Daoy (cell line): Measurements from ENCODE around the gene LRP1. TPM values are rescaled to one million over a fixed set of nuclear protein-coding genes. Genes with fewer than 3 reads are reported as not detected.
"Not testable (repeated sequence)": the region's sequence is repeated elsewhere in the genome, so short reads cannot be mapped to it uniquely, and the experiment has no call there.

Experiments
- DNase-seq: peaks from one replicate; pipeline ENCODE4 v3.0.0-alpha.2; 2015; ENCODE audit warnings: low read depth
- total RNA-seq: library from RNA; depleted of rRNA; stranded (reverse); fragments of >200 nt; shearing (Covaris generic); gene quantifications from 2 replicates; pipeline ENCODE4 v1.2.3, GENCODE V29; 2014

LRP1 gene
- total RNA-seq, 1 experiment from 2014 or later, result 2.8 TPM

GRCh38 chr12:57111031-57111734 lies 17.1 kb upstream of the LRP1 start, which contains the start of gene STAT6:
STAT6 (minus strand) TSS chr12:57111362; CDS start chr12:57108278, 3,084 bp downstream.
- peak; percentile 86 for DNase-seq

GRCh38 chr12:57112492-57113294 lies 15.6 kb upstream of the LRP1 start:
- no peak for DNase-seq

GRCh38 chr12:57116580-57117281 lies 11.6 kb upstream of the LRP1 start:
- no peak for DNase-seq

- DNase-seq, result peak; percentile 54
Measured at GRCh38 chr12:57118711-57119271, 9.5 kb upstream of the LRP1 start.

- no peak for DNase-seq
Measured at GRCh38 chr12:57119294-57120085, 8.8 kb upstream of the LRP1 start.

GRCh38 chr12:57120718-57121117 lies 7.6 kb upstream of the LRP1 start:
- not testable (repeated sequence) for DNase-seq

GRCh38 chr12:57123813-57124212 lies 4.5 kb upstream of the LRP1 start:
- no peak for DNase-seq

- DNase-seq, result peak; percentile 78
Measured at GRCh38 chr12:57124261-57124877, 3.9 kb upstream of the LRP1 start.

- no peak for DNase-seq
Measured at GRCh38 chr12:57126061-57126460, 2.2 kb upstream of the LRP1 start.

GRCh38 chr12:57126561-57126960 lies 1.7 kb upstream of the LRP1 start:
- no peak for DNase-seq

GRCh38 chr12:57127101-57127725 lies 1.1 kb upstream of the LRP1 start:
- peak; percentile 54 for DNase-seq

- no peak for DNase-seq
Measured at GRCh38 chr12:57128519-57129247, 400 bp downstream of the LRP1 start.

GRCh38 chr12:57129321-57129842 lies 1.1 kb downstream of the LRP1 start:
- no peak for DNase-seq

GRCh38 chr12:57129889-57130288 lies 1.6 kb downstream of the LRP1 start:
- DNase-seq, result no peak

- DNase-seq, result no peak
Measured at GRCh38 chr12:57130941-57131340, 2.7 kb downstream of the LRP1 start.

- no peak for DNase-seq
Measured at GRCh38 chr12:57131896-57132744, 3.8 kb downstream of the LRP1 start.

GRCh38 chr12:57133013-57133569 lies 4.8 kb downstream of the LRP1 start:
- DNase-seq, result no peak

GRCh38 chr12:57133916-57134315 lies 5.6 kb downstream of the LRP1 start:
- no peak for DNase-seq
